K562 (cell line): Measurements from ENCODE around the gene MPV17L2. TPM values are rescaled to one million over a fixed set of nuclear protein-coding genes. Genes with fewer than 3 reads are reported as not detected.

Experiments
- ATF3 ChIP-seq, 2 experiments: fragments of 450-650 bp in 1 of 2; sonication (generic) in 1 of 2; formaldehyde crosslinking in 1 of 2; IDR thresholded peaks in 1 of 2; conservative IDR thresholded peaks in 1 of 2; 2 replicates each; pipeline versions ENCODE4 v1.6.1 to v1.8.1; 2016 to 2023; ENCODE audit warnings: mild to moderate bottlenecking in 2 of 2, moderate library complexity in 2 of 2, inconsistent platforms in 1 of 2, missing genetic modification reagents in 1 of 2
- BRCA1 ChIP-seq, 2 experiments: fragments of 450-650 bp in 1 of 2; sonication (generic) in 1 of 2; formaldehyde crosslinking in 1 of 2; IDR thresholded peaks; 2 replicates each; pipeline versions ENCODE4 v1.5.0 to v1.6.1; 2017 to 2020; ENCODE audit warnings: mild to moderate bottlenecking in 1 of 2, missing genetic modification reagents in 1 of 2
- CHD1 ChIP-seq: fragments of 200-600 bp; sonication (generic); IDR thresholded peaks from one replicate; pipeline ENCODE4 v1.6.1; 2012; ENCODE audit warnings: mild to moderate bottlenecking, moderate library complexity, low read length, inconsistent platforms
- CSDE1 ChIP-seq, 2 experiments: fragments of 450-650 bp; IDR thresholded peaks; 2 replicates each; pipeline ENCODE4 v1.6.1; 2016; ENCODE audit warnings: mild to moderate bottlenecking in 1 of 2
- DACH1 ChIP-seq: fragments of 450-650 bp; IDR thresholded peaks from 2 replicates; pipeline ENCODE4 v1.6.1; 2018; ENCODE audit not compliant: partially characterized antibody
- FOXK1 ChIP-seq: sonication (generic); formaldehyde crosslinking; IDR thresholded peaks from 2 replicates; pipeline ENCODE4 v1.8.0; 2022; ENCODE audit warnings: missing genetic modification reagents, mild to moderate bottlenecking, borderline replicate concordance
- KAT8 ChIP-seq: fragments of 450-650 bp; IDR thresholded peaks from 2 replicates; pipeline ENCODE4 v1.6.1; 2016; ENCODE audit warnings: low read depth, mild to moderate bottlenecking
- LCOR ChIP-seq: sonication (generic); formaldehyde crosslinking; IDR thresholded peaks from 2 replicates; pipeline ENCODE4 v1.8.0; 2022; ENCODE audit warnings: mild to moderate bottlenecking, missing genetic modification reagents
- MED1 ChIP-seq: sonication (generic); formaldehyde crosslinking; IDR thresholded peaks from 2 replicates; pipeline ENCODE4 v1.8.1; 2023; ENCODE audit warnings: missing genetic modification reagents, borderline replicate concordance
- NCOA1 ChIP-seq: fragments of 450-650 bp; IDR thresholded peaks from 2 replicates; pipeline ENCODE4 v1.6.1; 2016; ENCODE audit warnings: low read depth
- NFIX ChIP-seq: fragments of 250-450 bp; sonication (Bioruptor Pico); IDR thresholded peaks from 2 replicates; pipeline ENCODE4 v1.4.0; 2020; ENCODE audit warnings: low read depth, mild to moderate bottlenecking, moderate library complexity
- PHF20 ChIP-seq: fragments of 450-650 bp; IDR thresholded peaks from 2 replicates; pipeline ENCODE4 v1.6.1; 2018; ENCODE audit not compliant: partially characterized antibody
- POLR2G ChIP-seq: fragments of 200-400 bp; formaldehyde crosslinking; IDR thresholded peaks from 2 replicates; pipeline ENCODE4 v1.6.1; 2017; ENCODE audit warnings: low read depth, mild to moderate bottlenecking, antibody characterized with exemption, low read length, moderate library complexity
- RBBP5 ChIP-seq: fragments of 200-600 bp; sonication (generic); IDR thresholded peaks from 2 replicates; pipeline ENCODE4 v1.6.1; 2012; ENCODE audit warnings: borderline replicate concordance, mild to moderate bottlenecking, low read length, control low read depth, inconsistent platforms; ENCODE audit not compliant: insufficient read depth, poor library complexity, severe bottlenecking
- RCOR1 ChIP-seq, 2 experiments: IDR thresholded peaks; 2 replicates each; pipeline ENCODE4 v1.6.1; 2012; ENCODE audit warnings: low read depth in 2 of 2, low read length in 2 of 2, borderline replicate concordance in 1 of 2, improper control_type of control experiment in 1 of 2
- SP2 ChIP-seq: IDR thresholded peaks from 2 replicates; pipeline ENCODE4 v1.6.1; 2011; ENCODE audit warnings: mild to moderate bottlenecking, low read depth, low read length, moderate library complexity; ENCODE audit not compliant: poor library complexity, severe bottlenecking; ENCODE audit errors: extremely low read depth
- SUPT5H ChIP-seq: fragments of 450-650 bp; IDR thresholded peaks from 2 replicates; pipeline ENCODE4 v1.6.1; 2016
- TBL1XR1 ChIP-seq, 2 experiments: IDR thresholded peaks; 2 replicates each; pipeline ENCODE4 v1.6.1; 2012; ENCODE audit warnings: improper control_type of control experiment in 2 of 2, low read length in 2 of 2, mild to moderate bottlenecking in 1 of 2
- ZBTB7A ChIP-seq: IDR thresholded peaks from 2 replicates; pipeline ENCODE4 v1.6.1; 2011; ENCODE audit warnings: low read depth, mild to moderate bottlenecking, low read length, moderate library complexity, borderline replicate concordance; ENCODE audit not compliant: control insufficient read depth
- ZFP30 ChIP-seq: fragments of 250-450 bp; sonication (Bioruptor Pico); IDR thresholded peaks from 2 replicates; pipeline ENCODE4 v1.8.0; 2022; ENCODE audit warnings: moderate library complexity, mild to moderate bottlenecking, inconsistent platforms, borderline replicate concordance
- ZKSCAN1 ChIP-seq: fragments of 150-350 bp; IDR thresholded peaks from 2 replicates; pipeline ENCODE4 v1.6.1; 2016; ENCODE audit warnings: low read depth, low read length
- ZNF143 ChIP-seq: sonication (generic); formaldehyde crosslinking; IDR thresholded peaks from 2 replicates; pipeline ENCODE4 v1.9.0; 2022; ENCODE audit warnings: mild to moderate bottlenecking, missing genetic modification reagents
- ZNF175 ChIP-seq: fragments of 200-800 bp; sonication (Bioruptor generic); IDR thresholded peaks from 2 replicates; pipeline ENCODE4 v1.6.1; 2016; ENCODE audit warnings: low read depth, mild to moderate bottlenecking, missing genetic modification characterization, missing compliant biosample characterization
- ZNF239 ChIP-seq: fragments of 250-450 bp; sonication (Bioruptor Pico); IDR thresholded peaks from 2 replicates; pipeline ENCODE4 v1.4.0; 2020; ENCODE audit warnings: mild to moderate bottlenecking
- ZNF431 ChIP-seq: sonication (generic); formaldehyde crosslinking; IDR thresholded peaks from 2 replicates; pipeline ENCODE4 v1.8.0; 2022; ENCODE audit warnings: mild to moderate bottlenecking, missing genetic modification reagents
- ZNF696 ChIP-seq: fragments of 250-450 bp; sonication (Bioruptor Pico); conservative IDR thresholded peaks from 2 replicates; pipeline ENCODE4 v1.4.0; 2020; ENCODE audit warnings: mild to moderate bottlenecking, moderate library complexity
- polyA plus RNA-seq, 8 experiments: library from polyadenylated mRNA; depleted of rRNA in 4 of 8; stranded (reverse) in 5 of 8; unstranded in 3 of 8; fragments of >200 nt; fragmentation: Nextera tagmentation in 2 of 8; fragmentation: Illumina TruSeq in 1 of 8; extraction: Ambion mirVana in 2 of 8; extraction: Trizol in 1 of 8; gene quantifications; 2 replicates each; pipeline versions ENCODE4 v1.2.1 to v1.2.3, GENCODE V29; 2011 to 2014; ENCODE audit warnings: inconsistent platforms in 1 of 8, missing spikeins in 1 of 8
- total RNA-seq, 7 experiments: library from RNA; depleted of rRNA in 6 of 7; stranded (reverse); fragments of >200 nt in 6 of 7; fragmentation: Illumina TruSeq in 2 of 7; extraction: Trizol in 2 of 7; gene quantifications; 2 replicates each; pipeline versions ENCODE4 v1.2.1 to v1.2.3, GENCODE V29; 2011 to 2021; ENCODE audit warnings: low replicate concordance in 1 of 7

The MPV17L2 gene
- total and polyA plus RNA-seq, 9 of the 15 experiments (the other 6 are each of a cell fraction or from before 2014, with no cell fraction given): 10.6 to 60.2 (median 28.5) TPM

GRCh38 chr19:18193388-18194180, 566 bp downstream of the MPV17L2 start (continued):
- TF ChIP-seq RBBP5 (peak; percentile 66), CSDE1 (IDR thresholded peaks at IDR 0.05) (no peak), ZKSCAN1 (no peak), NCOA1 (0 out of 2 replicates have a peak, but pooled peaks have one; percentile 17), ZNF239 (0 out of 2 replicates have a peak, but pooled peaks have one; percentile 24), ZBTB7A (peak; percentile 68; the same call in 1 of the 2 replicates), DACH1 (peak; percentile 20), NFIX (CRISPR knock-in tag) (no peak), ATF3 (IDR thresholded peaks at IDR 0.05) (no peak), ATF3 (CRISPR knock-in tag; conservative IDR thresholded peaks at IDR 0.05) (0 out of 2 replicates have a peak, but pooled peaks have one; percentile 2), PHF20 (peak; percentile 39), RCOR1 (IDR thresholded peaks at IDR 0.05; ENCODE audit: borderline replicate concordance in 1 of 2, low read depth in 2 of 2, low read length in 2 of 2) (peak in 1 of 2 experiments; percentile 24; a peak in 2 of 4 replicates), TBL1XR1 (IDR thresholded peaks at IDR 0.05; ENCODE audit: low read length in 2 of 2) (0 out of 4 replicates have a peak, but pooled peaks of 1 of the 2 experiments have one; percentile 34), KAT8 (no peak), LCOR (CRISPR knock-in tag) (0 out of 2 replicates have a peak, but pooled peaks have one; percentile 50), POLR2G (peak; percentile 42; the same call in 1 of the 2 replicates), ZFP30 (CRISPR knock-in tag) (no peak), ZNF696 (CRISPR knock-in tag) (peak; percentile 93), CHD1 (peak; percentile 61), FOXK1 (peak; percentile 86), SP2 (no peak), ZNF431 (CRISPR knock-in tag) (0 out of 2 replicates have a peak, but pooled peaks have one; percentile 14), BRCA1 (IDR thresholded peaks at IDR 0.05) (no peak), BRCA1 (CRISPR knock-in tag; IDR thresholded peaks at IDR 0.05) (0 out of 2 replicates have a peak, but pooled peaks have one; percentile 82), ZNF175 (CRISPR knock-in tag) (no peak), MED1 (CRISPR knock-in tag) (peak; percentile 51; the same call in 1 of the 2 replicates), SUPT5H (peak; percentile 26; the same call in 1 of the 2 replicates), ZNF143 (CRISPR knock-in tag) (0 out of 2 replicates have a peak, but pooled peaks have one; percentile 47)
